Adrenal gland (tissue), 5 donors: Measurements from ENCODE around the gene LRRC8D.

Experiments used
- POLR2A ChIP-seq, 2 donors: fragments of 450-650 bp; IDR thresholded peaks; one replicate each; pipeline ENCODE4 v1.6.1; 2017; ENCODE audit warnings: antibody characterized with exemption in 2 of 2, mild to moderate bottlenecking in 2 of 2, moderate library complexity in 1 of 2
- TF ChIP-seq, protein P1 (sequence below), 6 experiments: fragments of 450-650 bp in 4 of 6; fragments of 200-600 bp in 2 of 6; sonication (generic) in 1 of 6; IDR thresholded peaks; 1 replicate in 5 of 6; 2 replicates in 1 of 6; pipeline versions ENCODE4 v1.5.1 to v1.8.0; 2016 to 2021; ENCODE audit warnings: antibody characterized with exemption in 6 of 6, mild to moderate bottlenecking in 2 of 6, moderate library complexity in 1 of 6
- donor health status: DM: no; HTN: no; CAD: no.

DNA sequence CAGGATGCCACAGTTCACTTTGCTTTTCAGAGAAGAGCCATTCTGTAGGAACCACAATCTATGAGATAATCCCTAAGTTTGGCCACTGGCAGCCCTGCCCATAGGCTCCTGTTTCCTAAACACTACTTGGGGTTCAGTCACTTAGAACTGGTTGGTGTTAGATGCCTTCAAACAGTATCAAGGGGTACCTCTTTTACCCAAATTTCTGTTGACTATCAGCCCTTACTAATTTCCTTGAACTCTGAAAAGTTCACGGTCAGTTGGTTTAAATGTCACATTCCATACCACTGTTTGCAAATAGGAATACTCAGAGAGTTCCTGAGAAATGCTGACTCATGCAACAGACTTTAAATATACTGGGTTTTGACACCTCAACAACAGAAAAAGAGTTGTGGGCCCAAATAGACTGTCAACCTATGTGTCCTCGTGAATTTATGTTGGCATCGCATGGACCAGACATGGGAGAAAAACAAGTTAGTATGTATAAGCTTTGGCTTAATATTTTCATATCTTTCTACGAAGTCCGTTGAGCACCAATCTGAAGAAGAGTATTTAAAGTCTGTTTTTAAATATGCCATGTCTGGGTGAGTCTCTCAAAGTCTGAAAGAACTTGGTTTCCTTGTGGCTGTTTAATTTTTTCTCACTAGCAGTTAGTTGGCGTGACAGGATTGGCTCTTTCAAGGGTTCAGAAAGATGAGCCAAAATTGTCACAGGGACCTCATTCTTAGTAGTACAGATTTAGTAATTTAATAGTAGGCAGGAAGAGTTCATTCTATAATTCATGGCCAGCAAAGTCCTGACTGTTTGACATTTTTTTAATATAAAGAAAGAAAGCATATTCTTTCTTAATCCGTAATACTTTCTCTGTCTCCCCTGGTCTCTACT is 117.6 kb downstream of the LRRC8D start:
- TF ChIP-seq, protein P1, sequence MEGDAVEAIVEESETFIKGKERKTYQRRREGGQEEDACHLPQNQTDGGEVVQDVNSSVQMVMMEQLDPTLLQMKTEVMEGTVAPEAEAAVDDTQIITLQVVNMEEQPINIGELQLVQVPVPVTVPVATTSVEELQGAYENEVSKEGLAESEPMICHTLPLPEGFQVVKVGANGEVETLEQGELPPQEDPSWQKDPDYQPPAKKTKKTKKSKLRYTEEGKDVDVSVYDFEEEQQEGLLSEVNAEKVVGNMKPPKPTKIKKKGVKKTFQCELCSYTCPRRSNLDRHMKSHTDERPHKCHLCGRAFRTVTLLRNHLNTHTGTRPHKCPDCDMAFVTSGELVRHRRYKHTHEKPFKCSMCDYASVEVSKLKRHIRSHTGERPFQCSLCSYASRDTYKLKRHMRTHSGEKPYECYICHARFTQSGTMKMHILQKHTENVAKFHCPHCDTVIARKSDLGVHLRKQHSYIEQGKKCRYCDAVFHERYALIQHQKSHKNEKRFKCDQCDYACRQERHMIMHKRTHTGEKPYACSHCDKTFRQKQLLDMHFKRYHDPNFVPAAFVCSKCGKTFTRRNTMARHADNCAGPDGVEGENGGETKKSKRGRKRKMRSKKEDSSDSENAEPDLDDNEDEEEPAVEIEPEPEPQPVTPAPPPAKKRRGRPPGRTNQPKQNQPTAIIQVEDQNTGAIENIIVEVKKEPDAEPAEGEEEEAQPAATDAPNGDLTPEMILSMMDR (IDR thresholded peaks at IDR 0.05), result no peak
- no peak for TF ChIP-seq POLR2A (IDR thresholded peaks at IDR 0.05)
